CD8-positive, alpha-beta memory T cell (primary cell): Measurements from ENCODE around the gene EFNA5. TPM values are rescaled to one million over a fixed set of nuclear protein-coding genes. Genes with fewer than 3 reads are reported as not detected.

Experiments
- CTCF ChIA-PET: fragments of 350-600 bp; sonication (Branson Sonifier 250); formaldehyde crosslinking; loops from one replicate; lab custom pipeline; 2021; ENCODE audit warnings: antibody characterized with exemption; lab: Charles Lee
- POLR2A ChIA-PET: fragments of 350-600 bp; sonication (Branson Sonifier 250); formaldehyde crosslinking; loops from one replicate; lab custom pipeline; 2021; ENCODE audit warnings: antibody characterized with exemption; lab: Charles Lee
- DNase-seq, 5 donors: peaks; one replicate each; pipeline versions ENCODE4 v3.0.0 to v3.0.0-alpha.2; 2020 to 2022; ENCODE audit warnings: mixed read lengths in 1 of 5
- H3K27ac ChIP-seq: one replicate; pipeline ENCODE4 v1.7.0; 2013; ENCODE audit warnings: low read depth, mild to moderate bottlenecking, low read length, moderate library complexity
- H3K27me3 ChIP-seq: 2 replicates; pipeline ENCODE4 v1.7.0; 2013; ENCODE audit warnings: low read length, mild to moderate bottlenecking; ENCODE audit not compliant: insufficient read depth, poor library complexity, severe bottlenecking
- H3K36me3 ChIP-seq: 2 replicates; pipeline ENCODE4 v1.7.0; 2013; ENCODE audit warnings: mild to moderate bottlenecking, low read length, moderate library complexity; ENCODE audit not compliant: insufficient read depth
- H3K4me1 ChIP-seq: 2 replicates; pipeline ENCODE4 v1.7.0; 2013; ENCODE audit warnings: mild to moderate bottlenecking, low read length, moderate library complexity; ENCODE audit not compliant: insufficient read depth
- H3K4me3 ChIP-seq: 2 replicates; pipeline ENCODE4 v1.7.0; 2013; ENCODE audit warnings: mild to moderate bottlenecking, low read length
- H3K9me3 ChIP-seq: 2 replicates; pipeline ENCODE4 v1.7.0; 2013; ENCODE audit warnings: mild to moderate bottlenecking, low read length
- H3K27ac Mint-ChIP-seq, 8 donors: one replicate each; pipeline ENCODE4 v1.8.0; 2020 to 2021; ENCODE audit warnings: mixed read lengths in 8 of 8, mild to moderate bottlenecking in 6 of 8, inconsistent platforms in 3 of 8, moderate library complexity in 3 of 8
- H3K27me3 Mint-ChIP-seq, 2 donors: one replicate each; pipeline ENCODE4 v1.8.0; 2020 to 2021; ENCODE audit warnings: mixed read lengths in 2 of 2, mild to moderate bottlenecking in 1 of 2, moderate library complexity in 1 of 2
- H3K36me3 Mint-ChIP-seq, 3 donors: one replicate each; pipeline ENCODE4 v1.8.0; 2020 to 2021; ENCODE audit warnings: mixed read lengths in 3 of 3, inconsistent platforms in 1 of 3, mild to moderate bottlenecking in 1 of 3
- H3K4me1 Mint-ChIP-seq, 3 donors: one replicate each; pipeline ENCODE4 v1.8.0; 2020 to 2021; ENCODE audit warnings: mixed read lengths in 3 of 3, inconsistent platforms in 1 of 3, mild to moderate bottlenecking in 1 of 3
- H3K4me3 Mint-ChIP-seq, 7 donors: one replicate each; pipeline ENCODE4 v1.8.0; 2020 to 2021; ENCODE audit warnings: mixed read lengths in 7 of 7, mild to moderate bottlenecking in 6 of 7, moderate library complexity in 4 of 7, inconsistent platforms in 2 of 7
- H3K9me3 Mint-ChIP-seq, 5 donors: one replicate each; pipeline ENCODE4 v1.8.0; 2020 to 2022; ENCODE audit warnings: mixed read lengths in 5 of 5, mild to moderate bottlenecking in 3 of 5, moderate library complexity in 2 of 5, inconsistent platforms in 1 of 5
- polyA plus RNA-seq: library from polyadenylated mRNA; unstranded; fragments of 300-500 nt; fragmentation: Illumina TruSeq; gene quantifications from one replicate; pipeline ENCODE4 v1.2.3, GENCODE V29; 2021
- total RNA-seq, 2 experiments: library from RNA; stranded (reverse); gene quantifications; one replicate each; pipeline ENCODE4 v1.2.3, GENCODE V29; 2021

The EFNA5 gene
- total and polyA plus RNA-seq, 3 experiments from 2014 or later: 0.21 TPM; not detected in 2

DNA sequence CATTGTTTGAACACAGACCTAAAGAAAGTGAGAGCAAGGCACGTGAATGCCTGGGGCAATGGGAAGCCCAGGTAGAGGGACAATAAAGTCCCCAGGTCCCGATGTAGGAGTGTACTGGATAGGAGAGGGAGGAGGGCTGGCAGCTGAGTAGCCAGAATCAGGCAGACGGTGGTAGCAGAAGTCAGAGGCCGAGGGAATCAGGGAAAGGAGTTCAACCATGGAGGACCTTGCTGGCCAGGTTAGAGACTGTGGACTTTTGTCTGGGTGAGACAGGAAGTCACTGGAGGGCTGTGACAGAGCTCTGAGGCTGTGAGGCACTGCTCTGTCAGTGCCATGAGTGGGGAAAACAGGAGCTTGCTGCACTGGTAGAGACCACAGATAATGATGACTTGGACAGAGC is 248.2 kb downstream of the EFNA5 start:
- Histone ChIP-seq H3K4me1 (no peaks in the 10 kb centered on the region), H3K27ac (no peak overlapping the region), H3K36me3 (no peaks in the 10 kb centered on the region), H3K4me3 (no peak overlapping the region), H3K27me3 (no peaks in the 10 kb centered on the region), H3K9me3 (no peaks in the 10 kb centered on the region)
- H3K4me1 Mint-ChIP-seq: no peaks in the 10 kb centered on the region
- peak overlapping the region in 1 of 8 donors; percentile 48 for H3K27ac Mint-ChIP-seq
- H3K9me3 Mint-ChIP-seq: no peaks in the 10 kb centered on the region
- no peak overlapping the region for H3K4me3 Mint-ChIP-seq
- DNase-seq: no peak
- peaks cover 0 to 6% of the 10 kb centered on the region in 2 donors for H3K27me3 Mint-ChIP-seq
- H3K36me3 Mint-ChIP-seq: no peaks in the 10 kb centered on the region
- CTCF ChIA-PET: no interaction called here
- POLR2A ChIA-PET: no interaction called here

DNA sequence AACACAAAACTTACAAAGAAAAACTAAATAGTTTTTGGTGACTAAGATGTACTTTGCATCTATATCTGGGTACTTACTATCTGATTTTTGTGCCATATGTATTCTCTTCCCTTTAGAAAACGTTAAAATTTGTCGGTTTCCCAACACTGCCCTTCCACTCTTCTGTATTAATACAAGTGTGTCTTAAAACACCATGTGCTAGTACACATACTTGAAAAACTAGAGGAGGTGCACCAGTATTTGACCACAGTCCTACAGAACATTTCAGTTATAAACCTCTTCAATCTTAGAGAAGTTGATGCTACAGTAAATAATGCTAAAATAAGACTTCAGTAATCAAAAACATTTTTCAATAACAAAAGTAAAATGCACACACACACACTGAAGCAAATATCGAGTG is 251.2 kb downstream of the EFNA5 start:
- no peaks in the 10 kb centered on the region for H3K9me3 Mint-ChIP-seq
- Histone ChIP-seq H3K4me3 (no peak overlapping the region), H3K27ac (no peak overlapping the region), H3K27me3 (no peaks in the 10 kb centered on the region), H3K4me1 (no peaks in the 10 kb centered on the region), H3K36me3 (no peaks in the 10 kb centered on the region), H3K9me3 (no peaks in the 10 kb centered on the region)
- CTCF ChIA-PET: no interaction called here
- H3K27ac Mint-ChIP-seq: no peak overlapping the region
- no peaks in the 10 kb centered on the region for H3K4me1 Mint-ChIP-seq
- H3K27me3 Mint-ChIP-seq: no peaks in the 10 kb centered on the region
- H3K36me3 Mint-ChIP-seq: no peaks in the 10 kb centered on the region
- no peak for DNase-seq
- H3K4me3 Mint-ChIP-seq: no peak overlapping the region
- POLR2A ChIA-PET: no interaction called here

DNA sequence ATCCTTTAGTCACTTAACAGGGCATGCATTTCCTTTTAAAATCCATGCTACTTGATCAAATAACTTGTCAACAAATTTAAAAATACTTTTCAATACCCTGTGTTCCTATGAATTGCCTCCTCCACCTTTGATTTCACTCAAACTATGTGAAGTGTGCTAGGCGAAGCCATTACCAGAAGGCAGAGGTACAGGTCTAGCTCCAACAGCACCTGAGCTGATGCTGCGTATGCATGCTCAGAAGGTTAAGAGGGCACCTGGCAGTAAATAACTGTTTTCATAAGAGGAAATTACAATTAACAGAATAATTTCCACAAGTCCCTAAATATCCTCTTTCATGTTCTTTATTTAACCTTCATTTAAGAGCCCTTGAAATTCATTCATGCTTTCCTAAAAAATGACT is 251.8 kb downstream of the EFNA5 start:
- Mint-ChIP-seq H3K4me3 (no peak overlapping the region), H3K4me1 (no peaks in the 10 kb centered on the region), H3K27ac (peak overlapping the region in 1 of 8 donors; percentile 21), H3K27me3 (no peaks in the 10 kb centered on the region), H3K36me3 (no peaks in the 10 kb centered on the region), H3K9me3 (no peaks in the 10 kb centered on the region)
- no peak for DNase-seq
- ChIA-PET CTCF (no interaction called here), POLR2A (no interaction called here)
- H3K9me3 ChIP-seq: no peaks in the 10 kb centered on the region
- no peaks in the 10 kb centered on the region for H3K27me3 ChIP-seq
- no peaks in the 10 kb centered on the region for H3K36me3 ChIP-seq
- no peaks in the 10 kb centered on the region for H3K4me1 ChIP-seq
- no peak overlapping the region for H3K4me3 ChIP-seq
- H3K27ac ChIP-seq: no peak overlapping the region

DNA sequence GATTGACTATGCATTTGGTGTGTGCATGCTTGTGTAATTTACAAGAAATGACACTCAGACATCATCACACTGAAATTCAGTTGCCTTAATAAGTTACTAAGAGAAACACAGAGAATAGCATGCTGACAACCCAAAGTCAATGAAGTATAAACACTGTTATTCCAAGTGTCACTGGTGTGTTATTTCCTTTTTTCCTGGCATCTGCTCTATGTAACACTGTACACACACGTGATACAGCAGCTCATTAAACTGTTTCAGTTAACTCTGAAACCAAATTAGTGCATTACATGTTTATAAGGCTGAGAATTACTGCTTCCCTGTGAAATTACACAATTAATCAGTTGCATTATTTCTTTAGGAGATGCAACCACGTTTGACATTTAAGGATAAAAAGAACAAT is 252.7 kb downstream of the EFNA5 start:
- Histone ChIP-seq H3K27ac (no peak overlapping the region), H3K27me3 (no peaks in the 10 kb centered on the region), H3K9me3 (no peaks in the 10 kb centered on the region), H3K36me3 (no peaks in the 10 kb centered on the region), H3K4me3 (no peak overlapping the region), H3K4me1 (no peaks in the 10 kb centered on the region)
- Mint-ChIP-seq H3K9me3 (no peaks in the 10 kb centered on the region), H3K4me1 (no peaks in the 10 kb centered on the region), H3K4me3 (no peak overlapping the region), H3K36me3 (no peaks in the 10 kb centered on the region), H3K27ac (no peak overlapping the region), H3K27me3 (no peaks in the 10 kb centered on the region)
- ChIA-PET POLR2A (no interaction called here), CTCF (no interaction called here)
- DNase-seq: no peak

DNA sequence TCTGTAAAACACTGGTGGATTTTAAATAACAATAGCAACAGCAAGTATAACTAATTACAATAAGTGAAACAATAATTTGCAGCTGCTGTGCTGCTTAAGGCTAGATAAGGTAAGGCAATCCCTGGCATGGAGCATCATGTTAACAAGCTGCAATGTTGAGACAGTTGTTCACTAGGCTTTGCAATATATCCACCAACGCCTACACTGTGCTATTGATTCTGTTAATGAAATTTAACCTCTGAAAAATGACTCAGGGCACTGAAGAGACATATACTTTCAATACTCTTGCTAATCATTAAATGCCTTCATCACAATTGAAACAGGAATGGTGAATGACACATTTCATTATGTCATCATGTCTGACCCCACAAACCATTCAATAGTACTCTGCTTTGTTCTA is 255.0 kb downstream of the EFNA5 start:
- H3K36me3 Mint-ChIP-seq: no peaks in the 10 kb centered on the region
- H3K4me1 Mint-ChIP-seq: no peaks in the 10 kb centered on the region
- H3K9me3 ChIP-seq: no peaks in the 10 kb centered on the region
- no peaks in the 10 kb centered on the region for H3K27me3 Mint-ChIP-seq
- H3K4me3 Mint-ChIP-seq: no peak overlapping the region
- no peak overlapping the region for H3K27ac Mint-ChIP-seq
- POLR2A ChIA-PET: no interaction called here
- H3K27ac ChIP-seq: no peak overlapping the region
- no peaks in the 10 kb centered on the region for H3K27me3 ChIP-seq
- no peaks in the 10 kb centered on the region for H3K36me3 ChIP-seq
- no peak for DNase-seq
- H3K9me3 Mint-ChIP-seq: no peaks in the 10 kb centered on the region
- CTCF ChIA-PET: no interaction called here
- no peaks in the 10 kb centered on the region for H3K4me1 ChIP-seq
- H3K4me3 ChIP-seq: no peak overlapping the region

DNA sequence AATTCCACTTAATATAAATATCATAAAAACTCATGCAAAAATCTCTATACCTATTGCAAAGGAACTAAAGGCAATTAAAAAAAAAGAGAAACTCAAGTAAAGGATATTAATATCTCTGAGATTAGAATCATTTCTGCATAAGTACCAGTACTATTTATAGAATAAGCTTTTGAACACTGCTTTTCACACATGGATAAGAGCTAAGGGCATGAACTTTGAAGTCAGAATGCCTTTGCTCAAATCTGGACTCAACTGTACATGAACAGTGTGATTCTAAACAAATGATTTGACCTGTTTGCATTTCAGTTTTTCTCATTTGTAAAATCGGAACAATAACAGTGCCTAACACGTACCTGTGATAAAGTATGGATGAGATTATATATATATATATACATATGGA is 255.9 kb downstream of the EFNA5 start:
- H3K36me3 Mint-ChIP-seq: no peaks in the 10 kb centered on the region
- no peaks in the 10 kb centered on the region for H3K9me3 Mint-ChIP-seq
- H3K4me3 Mint-ChIP-seq: no peak overlapping the region
- Histone ChIP-seq H3K9me3 (no peaks in the 10 kb centered on the region), H3K27ac (no peak overlapping the region), H3K4me1 (no peaks in the 10 kb centered on the region), H3K4me3 (no peak overlapping the region), H3K27me3 (no peaks in the 10 kb centered on the region), H3K36me3 (no peaks in the 10 kb centered on the region)
- no peak overlapping the region for H3K27ac Mint-ChIP-seq
- POLR2A ChIA-PET: no interaction called here
- DNase-seq: no peak
- no peaks in the 10 kb centered on the region for H3K4me1 Mint-ChIP-seq
- no peaks in the 10 kb centered on the region for H3K27me3 Mint-ChIP-seq
- CTCF ChIA-PET: no interaction called here

DNA sequence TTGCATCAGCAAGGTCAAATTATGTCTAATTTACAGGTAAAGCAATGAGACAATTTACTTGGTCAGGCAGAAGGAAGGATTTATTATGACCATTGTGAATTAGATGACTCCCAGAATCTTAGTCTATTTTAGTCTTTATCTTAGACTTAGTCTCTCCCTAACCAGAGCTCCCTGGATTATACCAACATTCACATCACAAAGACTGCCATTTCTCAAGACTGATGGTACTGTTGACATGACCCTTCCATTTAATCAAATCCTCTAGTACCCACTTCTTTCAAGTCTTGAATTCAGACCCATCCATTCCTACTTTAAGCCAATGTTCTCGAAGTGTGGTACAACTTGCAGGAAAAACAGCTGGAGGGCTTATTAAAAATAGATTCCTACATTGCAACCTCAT is 257.0 kb downstream of the EFNA5 start:
- no peak overlapping the region for H3K4me3 ChIP-seq
- H3K27me3 ChIP-seq: no peaks in the 10 kb centered on the region
- no peaks in the 10 kb centered on the region for H3K27me3 Mint-ChIP-seq
- H3K27ac Mint-ChIP-seq: no peak overlapping the region
- ChIA-PET CTCF (no interaction called here), POLR2A (no interaction called here)
- no peaks in the 10 kb centered on the region for H3K36me3 Mint-ChIP-seq
- no peak overlapping the region for H3K27ac ChIP-seq
- H3K9me3 Mint-ChIP-seq: no peaks in the 10 kb centered on the region
- no peak for DNase-seq
- H3K4me1 Mint-ChIP-seq: no peaks in the 10 kb centered on the region
- no peaks in the 10 kb centered on the region for H3K9me3 ChIP-seq
- no peaks in the 10 kb centered on the region for H3K36me3 ChIP-seq
- no peak overlapping the region for H3K4me3 Mint-ChIP-seq
- no peaks in the 10 kb centered on the region for H3K4me1 ChIP-seq

DNA sequence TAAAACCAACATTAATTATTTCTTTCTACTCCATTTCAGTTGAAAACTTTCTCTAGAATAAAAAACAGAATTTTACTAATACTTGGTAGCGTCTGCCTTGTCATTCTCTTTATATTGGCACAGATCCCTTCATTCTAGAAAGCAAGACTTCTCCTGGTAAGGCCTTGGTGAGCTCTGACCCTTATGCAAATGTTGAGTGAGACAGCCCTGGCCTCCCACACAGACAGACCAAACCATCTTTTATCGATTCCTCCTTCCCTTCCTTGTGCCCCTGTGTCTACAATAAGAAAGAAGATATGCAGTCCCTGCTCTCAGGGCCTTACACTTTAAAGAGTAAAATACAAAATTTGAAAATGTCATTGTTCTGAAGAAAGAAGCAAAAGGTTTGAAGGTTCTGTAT is 262.2 kb downstream of the EFNA5 start:
- Histone ChIP-seq H3K9me3 (no peaks in the 10 kb centered on the region), H3K4me3 (no peak overlapping the region), H3K36me3 (no peaks in the 10 kb centered on the region), H3K4me1 (no peaks in the 10 kb centered on the region), H3K27me3 (no peaks in the 10 kb centered on the region), H3K27ac (no peak overlapping the region)
- Mint-ChIP-seq H3K9me3 (no peaks in the 10 kb centered on the region), H3K4me3 (no peak overlapping the region), H3K4me1 (no peaks in the 10 kb centered on the region), H3K36me3 (no peaks in the 10 kb centered on the region), H3K27ac (no peak overlapping the region), H3K27me3 (peaks cover 0 to 3% of the 10 kb centered on the region in 2 donors)
- ChIA-PET CTCF (no interaction called here), POLR2A (no interaction called here)
- no peak for DNase-seq

DNA sequence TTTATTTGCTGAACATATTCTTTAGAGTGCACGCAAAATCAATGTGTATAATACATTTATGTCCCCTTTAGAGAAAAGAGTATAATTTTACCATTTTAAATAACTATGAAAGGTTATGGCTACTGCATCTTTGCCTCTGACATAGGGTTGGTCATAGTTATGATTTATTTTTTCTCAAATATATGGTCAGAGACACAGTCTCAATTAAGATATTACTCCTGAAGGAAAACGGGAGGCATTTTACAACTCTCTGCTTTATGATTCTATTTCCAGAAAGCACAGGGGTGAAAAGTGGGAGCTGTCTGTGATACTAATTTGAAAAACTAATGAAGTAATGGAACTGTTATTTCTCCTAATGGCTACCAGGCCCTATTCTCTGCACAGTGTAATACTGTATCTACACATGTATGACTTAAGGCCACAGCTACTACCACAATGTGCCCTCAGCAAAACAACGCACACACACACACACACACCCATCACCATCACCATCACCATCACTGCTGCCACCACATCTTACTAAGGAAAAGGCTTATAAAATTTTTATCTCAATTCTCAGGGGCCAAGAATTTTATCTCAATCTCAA is 262.9 kb downstream of the EFNA5 start:
- no peak overlapping the region for H3K4me3 Mint-ChIP-seq
- ChIA-PET CTCF (no interaction called here), POLR2A (no interaction called here)

More for the DNA sequence above, 262.9 kb downstream of the EFNA5 start:
- Histone ChIP-seq H3K9me3 (no peaks in the 10 kb centered on the region), H3K4me3 (no peak overlapping the region), H3K27me3 (no peaks in the 10 kb centered on the region), H3K27ac (no peak overlapping the region), H3K4me1 (no peaks in the 10 kb centered on the region), H3K36me3 (no peaks in the 10 kb centered on the region)
- H3K27ac Mint-ChIP-seq: no peak overlapping the region
- H3K27me3 Mint-ChIP-seq: peaks cover 0 to 3% of the 10 kb centered on the region in 2 donors
- H3K4me1 Mint-ChIP-seq: no peaks in the 10 kb centered on the region
- H3K36me3 Mint-ChIP-seq: no peaks in the 10 kb centered on the region
- no peaks in the 10 kb centered on the region for H3K9me3 Mint-ChIP-seq
- no peak for DNase-seq
